ENCODE data around the gene VCAN.

Gene VCAN

GRCh38 chr5:83469075-83469474, 2.5 kb upstream of the VCAN start:
- no peak for DNase-seq

GRCh38 chr5:83470526-83471404, 779 bp upstream of the VCAN start:
- no peak for DNase-seq

- DNase-seq, result no peak
Observed at GRCh38 chr5:83472213-83472507, 616 bp downstream of the VCAN start.

- no peak for DNase-seq
Observed at GRCh38 chr5:83472508-83473345, 1.2 kb downstream of the VCAN start.

- no peak for DNase-seq
Observed at GRCh38 chr5:83473346-83474160, 2.0 kb downstream of the VCAN start.

- DNase-seq, result no peak
Observed at GRCh38 chr5:83474161-83474796, 2.7 kb downstream of the VCAN start.

GRCh38 chr5:83474991-83475390, 3.4 kb downstream of the VCAN start:
- DNase-seq, result no peak

- no peak for DNase-seq
Observed at GRCh38 chr5:83475391-83475863, 3.9 kb downstream of the VCAN start.

GRCh38 chr5:83475935-83476814, 4.6 kb downstream of the VCAN start:
- DNase-seq, result no peak

- DNase-seq, result no peak
Observed at GRCh38 chr5:83482961-83483360, 11.4 kb downstream of the VCAN start.

GRCh38 chr5:83484294-83484693, 12.8 kb downstream of the VCAN start:
- DNase-seq, result no peak

- DNase-seq, result no peak
Observed at GRCh38 chr5:83485842-83486241, 14.3 kb downstream of the VCAN start.

GRCh38 chr5:83487155-83487554, 15.6 kb downstream of the VCAN start:
- no peak for DNase-seq

- no peak for DNase-seq
Observed at GRCh38 chr5:83488271-83488670, 16.7 kb downstream of the VCAN start.

GRCh38 chr5:83488821-83489220, 17.3 kb downstream of the VCAN start:
- no peak for DNase-seq

- no peak for DNase-seq
Observed at GRCh38 chr5:83490203-83490602, 18.7 kb downstream of the VCAN start.

- no peak for DNase-seq
Observed at GRCh38 chr5:83492331-83492730, 20.8 kb downstream of the VCAN start.

GRCh38 chr5:83493644-83494043, 22.1 kb downstream of the VCAN start:
- DNase-seq, result no peak

GRCh38 chr5:83494087-83494620, 22.6 kb downstream of the VCAN start:
- DNase-seq, result no peak

GRCh38 chr5:83494666-83495065, 23.1 kb downstream of the VCAN start:
- DNase-seq, result no peak

GRCh38 chr5:83496626-83497025, 25.1 kb downstream of the VCAN start:
- DNase-seq, result no peak

Data from DMS79 (cell line).